HG02973 (cell line): Measurements from ENCODE around the gene CMTM4.
"Not testable (repeated sequence)": the region's sequence is repeated elsewhere in the genome, so short reads cannot be mapped to it uniquely, and the experiment has no call there.

Experiments
- ATAC-seq: cut with Tn5 transposase; IDR thresholded peaks from one replicate; pipeline ENCODE4 v1.9.1; 2021; ENCODE audit warnings: moderate library complexity; ENCODE audit not compliant: unreplicated experiment

The CMTM4 gene

DNA sequence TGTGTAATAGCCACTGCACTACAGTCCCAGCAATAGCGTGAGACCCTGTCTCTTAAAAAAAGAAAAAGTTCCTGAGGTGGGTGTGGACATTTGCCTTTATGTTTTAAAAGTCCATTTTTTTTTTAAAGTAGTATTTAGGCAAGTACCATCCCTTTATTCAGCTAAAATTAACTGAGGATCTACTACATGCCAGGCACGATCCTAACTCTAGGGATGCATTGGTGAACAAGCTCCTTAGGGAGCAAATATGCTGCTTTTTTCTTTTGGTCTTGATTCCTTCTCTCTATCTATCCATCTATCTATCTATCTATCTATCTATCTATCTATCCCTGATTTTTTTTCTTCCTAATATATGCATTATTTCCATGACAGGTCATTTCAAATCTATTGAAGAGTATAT, 47.4 kb downstream of the CMTM4 start:
- no peak for ATAC-seq

DNA sequence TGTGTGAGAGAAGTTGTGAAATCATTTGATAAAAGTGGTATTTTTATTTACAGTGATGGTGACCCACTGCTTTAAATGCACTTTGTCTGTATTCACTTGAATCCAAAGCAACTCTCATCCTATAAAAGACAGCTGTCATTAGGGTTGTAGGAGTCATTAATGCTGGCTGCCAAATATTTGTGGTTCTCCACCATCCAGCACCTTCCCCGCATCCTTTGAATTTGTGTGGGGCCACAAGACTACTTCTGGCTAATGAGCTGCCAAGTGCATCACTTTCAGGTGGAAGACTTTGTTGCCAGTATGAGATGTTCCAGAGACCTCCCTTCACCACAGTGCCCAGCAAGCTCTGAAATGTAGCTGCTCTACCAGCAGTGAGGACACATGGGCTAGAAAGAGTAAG, 48.7 kb downstream of the CMTM4 start:
- ATAC-seq: no peak

DNA sequence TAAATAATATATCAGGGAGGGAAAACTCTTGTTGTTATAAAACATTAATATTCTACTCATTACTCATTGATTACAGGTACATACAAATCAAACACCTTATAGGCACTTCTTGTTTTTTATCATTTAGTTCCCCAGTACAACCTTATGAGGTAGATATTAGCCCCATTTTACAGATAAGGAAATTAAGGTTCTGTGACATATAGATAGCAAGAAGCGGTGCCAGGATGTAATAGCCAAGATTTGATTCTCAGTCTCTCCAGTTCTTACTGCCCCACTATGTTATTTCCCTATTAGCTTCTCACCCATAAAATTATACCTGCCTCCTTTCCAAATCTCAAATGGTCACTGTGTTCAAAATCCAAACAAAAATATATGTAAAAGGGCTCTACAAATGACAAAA, 55.2 kb downstream of the CMTM4 start:
- ATAC-seq: no peak

DNA sequence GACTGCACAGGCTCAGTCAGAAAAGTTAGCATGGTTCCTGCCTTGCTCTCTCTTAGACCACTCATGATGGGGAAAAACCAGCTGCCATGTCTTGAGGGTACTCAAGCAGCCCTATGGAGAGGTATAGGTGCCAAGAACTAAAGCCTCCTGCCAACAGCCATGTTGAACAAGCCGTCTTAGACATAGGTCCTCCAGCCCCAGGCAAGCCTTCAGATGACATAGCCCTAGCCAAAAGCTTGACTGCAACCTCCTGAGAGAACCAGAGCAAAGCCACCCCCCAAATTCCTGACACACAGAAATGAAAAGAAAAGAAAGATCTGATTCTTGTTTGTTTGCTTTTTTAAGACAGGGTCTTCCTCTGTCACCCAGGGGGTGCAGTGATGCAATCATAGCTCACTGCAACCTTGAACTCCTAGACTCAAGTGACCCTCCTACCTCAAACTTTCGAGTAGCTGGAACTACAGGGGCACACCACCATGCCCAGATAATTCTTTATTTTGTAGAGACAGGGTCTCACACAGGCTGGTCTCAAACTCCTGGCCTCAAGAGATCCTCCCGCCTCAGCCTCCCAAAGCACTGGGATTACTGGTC, 55.7 kb downstream of the CMTM4 start:
- no peak for ATAC-seq

DNA sequence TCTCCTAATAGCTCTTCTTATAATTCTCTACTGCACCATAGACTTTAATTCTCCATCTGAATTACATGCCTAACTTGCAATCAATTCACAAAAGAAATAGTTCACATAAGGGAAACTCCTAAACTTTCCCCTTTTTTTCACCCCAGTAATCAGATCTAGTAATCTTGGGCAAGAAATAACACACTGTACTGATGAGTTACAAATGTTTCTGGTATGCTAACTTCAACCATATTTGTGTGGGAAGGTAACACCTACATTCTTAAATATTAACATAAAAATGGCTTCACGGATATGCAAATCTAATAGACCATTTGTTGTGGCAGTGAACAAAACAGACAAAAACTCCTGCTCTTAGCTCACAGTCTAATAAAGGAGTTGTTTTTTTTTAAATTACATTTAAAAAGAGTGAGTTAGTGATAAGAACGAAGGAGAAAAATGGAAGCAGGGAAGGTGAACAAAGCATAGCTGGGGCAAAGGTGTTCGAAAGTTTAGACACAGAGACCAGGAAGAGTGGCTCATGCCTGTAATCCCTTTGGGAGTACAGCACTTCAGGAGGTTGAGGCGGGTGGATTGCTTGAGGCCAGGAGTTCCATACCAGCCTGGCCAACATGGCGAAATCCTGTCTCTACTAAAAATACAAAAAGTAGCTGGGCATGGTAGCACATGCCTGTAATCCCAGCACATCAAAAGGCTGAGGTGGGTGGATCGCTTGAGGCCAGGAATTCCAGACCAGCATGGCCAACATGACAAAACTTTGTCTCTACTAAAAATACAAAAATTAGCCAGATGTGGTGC, 57.3 kb downstream of the CMTM4 start:
- ATAC-seq: no peak

DNA sequence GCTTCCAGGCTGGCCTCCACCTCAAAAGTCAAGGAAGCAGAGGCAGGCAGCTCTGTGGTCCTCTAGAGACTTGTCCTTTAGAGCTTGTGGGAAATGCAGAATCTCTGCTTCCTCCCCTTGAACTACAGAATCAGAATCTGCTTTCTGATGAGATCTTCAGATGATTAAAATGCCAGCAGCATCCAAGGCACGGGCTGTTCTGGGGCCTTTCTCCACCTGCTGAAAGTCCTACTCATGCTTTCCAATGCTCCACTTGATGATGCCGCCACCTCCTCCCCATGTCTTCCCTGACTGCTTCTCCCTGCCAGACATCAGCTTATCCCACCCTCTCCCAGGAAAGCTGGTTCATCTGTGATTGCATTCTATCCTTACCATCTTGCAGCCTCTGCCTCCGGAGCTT, 58.7 kb downstream of the CMTM4 start:
- ATAC-seq: no peak

DNA sequence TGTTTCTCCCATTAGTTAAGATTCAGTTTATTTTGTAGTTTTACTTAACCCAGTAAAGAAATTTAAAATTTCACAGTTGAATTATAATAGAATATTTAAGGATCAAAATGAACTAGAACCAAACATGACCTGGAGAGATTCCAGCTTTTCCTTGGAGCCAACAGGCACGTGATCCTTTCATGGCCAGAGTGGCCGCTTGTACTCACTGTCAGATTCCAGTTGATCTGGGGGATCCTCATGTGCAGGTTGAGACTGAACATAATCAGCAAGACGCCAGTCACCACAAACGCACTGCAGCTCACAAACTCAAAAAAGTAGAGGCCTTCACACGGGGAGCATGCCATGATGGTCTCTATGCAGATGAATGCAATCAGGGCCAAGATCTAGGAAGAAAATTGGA, 60.3 kb downstream of the CMTM4 start:
- no peak for ATAC-seq

DNA sequence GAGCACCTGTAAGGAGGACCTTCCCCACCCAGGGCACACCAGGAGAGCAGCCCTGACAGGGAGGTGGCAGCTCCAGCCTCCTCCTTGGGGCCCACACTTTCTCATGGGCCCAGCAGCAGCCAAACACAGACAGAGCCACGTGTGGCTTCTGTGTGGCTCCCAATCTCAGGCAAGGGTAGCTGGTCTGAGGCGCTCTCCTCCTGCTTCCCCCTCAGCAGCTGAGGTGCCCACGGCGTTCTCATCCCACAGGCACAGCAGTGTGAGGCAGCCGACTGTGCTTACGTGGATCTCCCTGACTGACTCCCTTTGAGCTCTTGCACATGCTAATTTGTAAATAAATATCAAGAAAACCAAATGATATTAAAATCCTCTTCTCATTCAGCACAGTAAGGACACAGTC, 61.1 kb downstream of the CMTM4 start:
- ATAC-seq: no peak

DNA sequence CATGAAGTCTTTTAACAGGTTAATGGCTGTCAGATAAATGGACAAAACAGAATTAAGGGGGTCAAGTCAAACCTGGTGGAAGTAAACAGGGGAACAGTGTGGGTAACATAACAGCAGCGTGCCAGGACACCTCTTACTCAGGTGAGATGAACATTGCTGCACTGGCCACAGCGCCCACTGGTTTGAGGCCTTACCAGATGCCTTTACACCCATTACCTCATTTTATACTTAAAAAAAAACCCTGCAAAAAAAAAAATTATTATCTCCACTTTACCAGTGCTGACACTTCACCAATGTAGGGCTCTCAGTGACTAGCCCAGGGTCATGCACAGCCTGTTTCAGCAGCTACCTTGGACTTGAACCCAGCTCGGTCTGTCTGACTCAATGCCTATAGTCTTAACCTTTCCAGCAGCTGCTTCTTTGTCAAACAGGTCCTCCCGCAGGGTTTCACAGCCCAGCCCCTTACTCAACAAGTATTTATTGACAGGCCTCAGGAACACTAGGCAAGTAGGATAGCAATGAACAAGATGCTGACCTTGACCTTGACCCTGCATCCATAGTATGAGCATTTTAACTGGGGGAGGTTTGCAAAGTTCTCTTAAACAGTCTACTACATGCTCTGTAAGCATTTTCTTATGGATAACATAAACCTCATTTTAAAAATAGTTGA, 61.9 kb downstream of the CMTM4 start:
- ATAC-seq: no peak

DNA sequence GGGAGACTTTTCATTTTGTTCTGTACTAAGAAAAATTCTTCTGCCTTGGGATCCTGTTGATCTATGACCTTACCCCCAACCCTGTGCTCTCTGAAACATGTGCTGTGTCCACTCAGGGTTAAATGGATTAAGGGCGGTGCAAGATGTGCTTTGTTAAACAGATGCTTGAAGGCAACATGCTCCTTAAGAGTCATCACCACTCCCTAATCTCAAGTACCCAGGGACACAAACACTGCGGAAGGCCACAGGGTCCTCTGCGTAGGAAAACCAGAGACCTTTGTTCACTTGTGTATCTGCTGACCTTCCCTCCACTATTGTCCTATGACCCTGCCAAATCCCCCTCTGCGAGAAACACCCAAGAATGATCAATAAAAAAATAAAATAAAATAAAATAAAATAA, 65.0 kb downstream of the CMTM4 start:
- not testable (repeated sequence) for ATAC-seq

DNA sequence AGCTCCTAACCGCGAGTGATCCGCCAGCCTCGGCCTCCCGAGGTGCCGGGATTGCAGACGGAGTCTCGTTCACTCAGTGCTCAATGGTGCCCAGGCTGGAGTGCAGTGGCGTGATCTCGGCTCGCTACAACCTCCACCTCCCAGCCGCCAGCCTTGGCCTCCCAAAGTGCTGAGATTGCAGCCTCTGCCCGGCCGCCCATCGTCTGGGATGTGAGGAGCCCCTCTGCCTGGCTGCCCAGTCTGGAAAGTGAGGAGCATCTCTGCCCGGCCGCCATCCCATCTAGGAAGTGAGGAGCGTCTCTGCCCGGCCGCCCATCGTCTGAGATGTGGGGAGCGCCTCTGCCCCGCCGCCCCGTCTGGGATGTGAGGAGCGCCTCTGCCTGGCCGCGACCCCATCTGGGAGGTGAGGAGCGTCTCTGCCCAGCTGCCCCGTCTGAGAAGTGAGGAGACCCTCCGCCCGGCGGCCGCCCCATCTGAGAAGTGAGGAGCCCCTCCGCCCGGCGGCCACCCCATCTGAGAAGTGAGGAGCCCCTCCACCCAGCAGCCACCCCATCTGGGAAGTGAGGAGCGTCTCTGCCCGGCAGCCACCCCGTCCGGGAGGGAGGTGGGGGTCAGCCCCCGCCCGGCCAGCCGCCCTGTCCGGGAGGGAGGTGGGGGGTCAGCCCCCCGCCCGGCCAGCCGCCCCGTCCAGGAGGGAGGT, 65.8 kb downstream of the CMTM4 start:
- not testable (repeated sequence) for ATAC-seq

DNA sequence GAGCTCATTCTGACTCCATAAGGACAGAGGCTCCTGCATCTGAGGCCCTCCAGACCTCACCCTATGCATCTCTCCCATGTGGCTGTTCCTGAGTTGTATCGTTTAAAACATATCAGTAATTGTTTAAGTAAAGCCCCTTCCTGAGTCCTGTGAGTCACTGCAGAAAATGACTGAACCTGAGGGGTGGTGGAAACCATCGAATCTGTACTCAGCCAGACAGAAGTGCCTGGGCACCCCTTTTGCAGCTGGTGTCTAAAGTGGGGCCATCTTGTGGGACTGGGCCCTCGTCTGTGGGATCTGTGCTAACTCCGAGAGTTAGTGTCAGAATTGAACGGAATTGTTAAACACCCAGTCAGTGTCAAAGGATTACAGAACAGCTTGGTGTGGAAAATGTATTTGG, 66.7 kb downstream of the CMTM4 start:
- no peak for ATAC-seq

DNA sequence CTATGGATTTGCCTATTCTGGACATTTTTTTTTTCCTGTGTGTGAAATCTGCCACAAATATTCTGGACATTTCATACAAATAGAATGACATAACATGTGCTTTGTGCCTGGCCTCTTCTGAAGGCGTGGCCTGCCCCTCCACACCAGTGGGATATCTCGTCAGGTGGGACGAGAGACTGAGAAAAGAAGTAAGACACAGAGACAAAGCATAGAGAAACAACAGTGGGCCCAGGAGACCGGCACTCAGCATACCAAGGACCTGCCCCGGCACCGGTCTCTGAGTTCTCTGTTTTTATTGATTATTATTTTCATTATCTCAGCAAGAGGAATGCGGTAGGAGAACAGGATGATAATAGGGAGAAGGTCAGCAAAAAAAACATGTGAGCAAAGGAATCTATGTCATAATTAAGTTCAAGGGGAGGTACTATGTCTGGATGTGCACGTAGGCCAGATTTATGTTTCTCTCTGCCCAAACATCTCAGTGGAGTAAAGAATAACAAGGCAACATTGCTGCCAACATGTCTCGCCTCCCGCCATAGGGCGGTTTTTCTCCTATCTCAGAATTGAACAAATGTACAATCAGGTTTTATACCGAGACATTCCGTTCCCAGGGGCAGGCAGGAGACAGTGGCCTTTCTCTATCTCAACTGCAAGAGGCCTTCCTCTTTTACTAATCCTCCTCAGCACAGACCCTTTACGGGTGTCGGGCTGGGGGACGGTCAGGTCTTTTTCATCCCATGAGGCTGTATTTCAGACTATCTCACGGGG, 68.7 kb downstream of the CMTM4 start:
- ATAC-seq: not testable (repeated sequence)

DNA sequence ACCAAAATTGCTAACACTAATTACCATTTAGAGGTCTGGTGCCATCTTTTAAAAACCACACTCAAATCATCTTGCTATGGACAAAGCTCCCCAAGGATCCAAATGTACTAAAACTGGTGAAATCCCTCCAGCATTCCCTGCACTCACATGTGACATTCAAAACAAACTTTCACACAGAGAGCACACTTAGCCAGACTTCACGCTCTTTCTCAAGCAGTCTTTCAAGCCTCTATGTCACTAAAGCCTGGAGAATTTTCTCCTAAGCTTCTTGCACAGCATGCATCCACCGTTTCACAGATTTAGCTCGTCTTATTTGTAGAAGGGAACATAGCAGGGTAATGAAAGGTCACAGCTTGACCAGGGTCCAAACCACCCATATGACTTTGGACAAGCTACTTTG, 72.8 kb downstream of the CMTM4 start:
- ATAC-seq: no peak

DNA sequence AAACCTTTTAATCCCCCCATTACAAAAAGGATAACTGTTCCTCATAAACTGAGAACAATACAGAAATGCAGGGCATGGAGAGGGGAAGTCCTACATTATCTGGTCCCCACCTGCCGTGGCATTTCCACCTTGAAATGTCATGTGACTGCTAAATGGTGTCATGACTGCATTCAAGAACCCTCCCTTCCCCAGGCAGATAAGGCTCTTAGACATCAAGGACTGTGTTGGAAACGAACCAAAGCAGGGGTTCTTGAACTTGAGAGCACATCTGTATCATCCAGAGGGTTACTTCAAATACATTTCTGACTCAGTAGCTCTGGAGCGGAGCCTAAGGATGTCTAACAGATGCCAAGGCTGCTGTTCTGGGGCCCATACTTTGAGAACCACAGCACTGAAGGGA, 73.7 kb downstream of the CMTM4 start:
- ATAC-seq: no peak

DNA sequence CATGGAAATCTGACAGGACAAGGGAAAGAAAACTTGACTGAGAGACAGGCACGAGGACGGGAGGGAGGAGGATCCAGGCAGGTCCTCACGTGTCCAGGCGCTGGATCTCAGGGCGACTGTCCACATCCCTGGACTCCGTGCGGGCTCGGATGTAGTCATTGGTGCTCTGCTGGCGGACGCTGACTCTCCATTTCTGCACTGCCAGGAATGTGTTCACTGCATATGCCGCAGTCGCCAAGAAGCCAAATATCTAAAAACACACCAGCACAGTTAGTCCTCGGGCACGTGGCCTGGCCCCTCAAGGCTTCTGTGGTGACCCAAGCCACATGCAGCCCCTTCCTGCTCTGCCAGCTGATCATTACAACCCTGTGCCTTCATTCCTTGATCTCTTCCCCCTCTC, 74.6 kb downstream of the CMTM4 start:
- ATAC-seq: no peak

DNA sequence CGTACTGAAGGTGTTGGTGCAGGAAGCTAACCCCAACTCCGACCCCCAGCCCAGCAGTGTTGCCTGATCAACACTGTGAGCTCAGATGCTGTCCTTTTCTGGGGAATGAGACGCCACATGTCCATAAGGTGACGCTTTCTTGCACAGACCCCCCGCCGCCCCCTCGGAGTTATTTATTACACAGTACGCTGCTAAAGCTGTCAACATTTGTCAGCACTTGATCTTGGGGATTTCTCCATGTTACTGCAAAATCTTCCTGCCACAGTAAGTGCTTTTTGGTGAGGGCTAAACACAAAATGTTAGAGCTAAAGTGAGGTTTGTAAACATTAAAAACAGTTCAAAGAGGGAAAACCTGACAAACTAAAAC, 76.1 kb downstream of the CMTM4 start:
- no peak for ATAC-seq

DNA sequence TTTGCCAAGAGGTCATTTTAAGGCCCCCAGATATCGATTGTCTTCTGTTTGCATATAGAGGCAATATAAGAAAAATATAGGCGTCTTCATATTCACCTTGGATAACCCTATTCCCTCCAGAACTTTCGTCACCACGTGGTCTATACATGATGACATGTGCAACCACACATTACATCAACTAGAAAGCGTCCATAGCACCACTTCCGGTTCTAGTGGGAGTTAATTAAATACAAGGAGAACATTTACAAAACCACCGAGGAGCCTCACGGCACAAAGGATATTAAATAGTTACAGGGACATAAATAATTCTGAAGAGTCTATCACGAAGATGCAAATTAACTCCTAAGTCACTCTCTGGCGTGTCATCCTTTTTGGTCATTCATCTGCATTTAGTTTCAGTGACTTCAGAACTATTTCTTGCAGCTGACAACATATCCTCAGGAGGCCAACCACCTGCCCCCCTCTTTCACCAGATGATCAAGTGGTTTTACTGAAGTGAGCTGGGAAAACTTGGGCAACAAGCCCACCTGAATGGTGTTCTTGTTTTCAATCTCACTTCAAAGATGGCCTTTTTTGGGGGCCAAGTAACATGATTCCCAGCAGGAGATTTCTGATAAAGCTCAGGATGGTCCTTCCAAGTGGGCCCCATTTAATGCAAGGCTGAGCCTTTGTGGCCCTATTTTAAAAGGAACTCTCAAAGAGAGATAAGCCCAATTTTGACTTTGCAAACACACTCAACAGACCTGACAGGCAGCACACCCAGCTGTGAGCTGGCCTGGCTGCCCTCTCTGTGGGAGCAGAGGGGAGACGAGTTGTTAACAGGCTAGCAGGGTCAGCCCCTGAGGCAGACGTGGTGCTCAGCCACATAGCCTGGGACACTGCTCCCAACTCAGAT, 76.8 kb downstream of the CMTM4 start:
- no peak for ATAC-seq

DNA sequence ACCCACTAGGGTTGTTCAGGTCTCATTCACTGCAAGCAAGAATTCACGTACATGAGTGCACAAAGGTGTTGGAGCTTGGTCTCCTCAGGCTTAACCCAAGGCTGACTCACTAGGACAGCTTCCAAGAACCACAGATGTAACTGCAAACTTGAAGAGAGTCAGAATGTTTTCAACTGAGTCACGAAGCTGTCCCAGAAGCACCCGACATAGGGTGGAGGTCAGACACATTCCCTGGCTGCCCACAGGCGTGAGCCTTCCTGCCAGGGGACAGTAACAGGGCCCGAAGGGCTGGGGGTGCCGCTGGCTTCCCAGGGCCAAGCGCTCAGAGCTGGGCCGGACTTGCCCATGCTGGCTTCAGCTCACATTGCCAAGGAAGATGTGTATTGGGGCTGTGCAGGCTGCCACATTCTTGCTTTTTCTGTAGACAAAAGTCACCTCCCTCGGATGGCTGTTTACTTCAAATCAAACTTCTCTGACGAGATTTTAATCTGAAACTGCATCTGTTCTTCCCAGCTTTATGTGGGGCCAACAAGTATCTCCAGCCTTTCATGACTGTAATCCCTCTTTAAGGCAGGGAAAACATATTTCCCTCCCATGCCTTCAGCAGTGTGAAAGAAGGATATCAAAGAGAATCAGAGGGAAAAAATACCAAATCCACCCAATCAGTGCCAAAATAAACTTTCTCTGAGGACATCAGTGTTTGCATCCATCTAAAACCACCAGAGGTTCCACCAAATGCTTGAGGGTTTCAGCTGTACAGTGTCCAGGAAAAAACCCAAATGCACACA, 77.8 kb downstream of the CMTM4 start:
- ATAC-seq: no peak
